H1 (cell line): ENCODE measurements around the gene AURKAIP1. TPM values are rescaled to one million over a fixed set of nuclear protein-coding genes. Genes with fewer than 3 reads are reported as not detected.
A peak's percentile ranks its signal among the peaks of the same experiment; 100 is the strongest.

ENCODE experiments used
- CTCF ChIA-PET: fragments of 300-600 bp; sonication (Branson Sonifier 250); formaldehyde crosslinking; loops from one replicate; lab custom pipeline; 2021; ENCODE audit not compliant: partially characterized antibody; lab: Charles Lee
- POLR2A ChIA-PET: fragments of 300-600 bp; sonication (Branson Sonifier 250); formaldehyde crosslinking; loops from one replicate; lab custom pipeline; 2021; ENCODE audit warnings: inconsistent platforms; ENCODE audit not compliant: partially characterized antibody; lab: Charles Lee
- DNase-seq, 2 experiments: peaks; one replicate each; pipeline versions ENCODE4 v3.0.0 to v3.0.0-alpha.2; 2010 to 2022; ENCODE audit warnings: low spot score in 2 of 2, low read depth in 1 of 2, mixed read lengths in 1 of 2
- FAIRE-seq: peaks from 2 replicates; lab custom pipeline; 2011; peaks lifted over from hg19 to GRCh38; lab: Jason Lieb, UNC
- H2AFZ ChIP-seq: 2 replicates; pipeline ENCODE4 v1.8.1; 2012; ENCODE audit warnings: low read length, inconsistent platforms
- H2AK5ac ChIP-seq: 2 replicates; pipeline ENCODE4 v1.6.1; 2013; ENCODE audit warnings: low read depth, low read length
- H2BK120ac ChIP-seq: replicated peaks from 2 replicates; pipeline ENCODE3; 2013; ENCODE audit warnings: low read depth, low read length, inconsistent platforms
- H2BK12ac ChIP-seq: 2 replicates; pipeline ENCODE4 v1.6.1; 2013; ENCODE audit warnings: low read depth, low read length
- H2BK15ac ChIP-seq: 2 replicates; pipeline ENCODE4 v1.6.1; 2013; ENCODE audit warnings: low read length
- H2BK20ac ChIP-seq: 2 replicates; pipeline ENCODE4 v1.6.1; 2013; ENCODE audit warnings: low read length
- H2BK5ac ChIP-seq: 2 replicates; pipeline ENCODE4 v1.6.1; 2013; ENCODE audit warnings: low read depth, low read length
- H3K14ac ChIP-seq: 2 replicates; pipeline ENCODE4 v1.6.1; 2013; ENCODE audit warnings: inconsistent platforms; ENCODE audit not compliant: insufficient read length
- H3K18ac ChIP-seq: 2 replicates; pipeline ENCODE4 v1.6.1; 2013; ENCODE audit warnings: low read length; ENCODE audit errors: extremely low read depth
- H3K23ac ChIP-seq: 2 replicates; pipeline ENCODE4 v1.6.1; 2013; ENCODE audit warnings: inconsistent platforms; ENCODE audit not compliant: insufficient read length
- H3K23me2 ChIP-seq: 2 replicates; pipeline ENCODE4 v1.6.1; 2013; ENCODE audit warnings: low read depth, low read length
- H3K27ac ChIP-seq: 2 replicates; pipeline ENCODE4 v1.6.1; 2011; ENCODE audit warnings: low read depth, low read length, inconsistent platforms
- H3K27me3 ChIP-seq, 4 experiments: replicated peaks in 1 of 4; 1 replicate in 1 of 4; 2 replicates in 3 of 4; pipeline versions ENCODE4 v1.6.1 to v1.8.1; 2011 to 2013; ENCODE audit warnings: low read length in 3 of 4, mild to moderate bottlenecking in 3 of 4, inconsistent platforms in 2 of 4, mixed read lengths in 2 of 4, moderate library complexity in 1 of 4; ENCODE audit not compliant: control insufficient read depth in 3 of 4, insufficient read depth in 3 of 4; ENCODE audit errors: extremely low read depth in 1 of 4
- H3K36me3 ChIP-seq, 4 experiments: 2 replicates each; pipeline versions ENCODE4 v1.6.1 to v1.8.1; 2011 to 2013; ENCODE audit warnings: mild to moderate bottlenecking in 4 of 4, low read length in 3 of 4, moderate library complexity in 2 of 4, control low read depth in 1 of 4, inconsistent platforms in 1 of 4; ENCODE audit not compliant: insufficient read depth in 4 of 4, control insufficient read depth in 2 of 4
- H3K4ac ChIP-seq: replicated peaks from 2 replicates; pipeline ENCODE3; 2013; ENCODE audit warnings: low read length, low read depth, mixed read lengths, inconsistent platforms; ENCODE audit not compliant: insufficient read length
- H3K4me1 ChIP-seq, 4 experiments: replicated peaks in 1 of 4; 1 replicate in 1 of 4; 2 replicates in 3 of 4; pipeline versions ENCODE4 v1.6.1 to v1.8.1; 2011 to 2013; ENCODE audit warnings: low read length in 3 of 4, inconsistent platforms in 2 of 4, mixed read lengths in 1 of 4; ENCODE audit not compliant: insufficient read depth in 4 of 4, control insufficient read depth in 3 of 4
- H3K4me2 ChIP-seq, 2 experiments: 2 replicates each; pipeline versions ENCODE4 v1.6.1 to v1.8.1; 2011 to 2013; ENCODE audit warnings: low read depth in 2 of 2, low read length in 2 of 2, control low read depth in 1 of 2, inconsistent platforms in 1 of 2, mild to moderate bottlenecking in 1 of 2; ENCODE audit not compliant: insufficient read depth in 1 of 2
- H3K4me3 ChIP-seq, 4 experiments: fragments of 200-600, 300-600 bp in 1 of 4; sonication (generic), shearing (Covaris generic), sonication (Bioruptor Twin) in 1 of 4; 2 replicates each; pipeline versions ENCODE4 v1.5.1 to v1.8.1; 2011 to 2016; ENCODE audit warnings: low read length in 4 of 4, low read depth in 3 of 4, control low read depth in 2 of 4, inconsistent platforms in 2 of 4, mild to moderate bottlenecking in 2 of 4, mixed read lengths in 1 of 4, moderate library complexity in 1 of 4; ENCODE audit not compliant: insufficient read depth in 2 of 4; ENCODE audit errors: extremely low read depth in 1 of 4
- H3K56ac ChIP-seq: replicated peaks from 2 replicates; pipeline ENCODE3; 2013; ENCODE audit warnings: low read depth, mild to moderate bottlenecking, mixed read lengths, low read length, inconsistent platforms; ENCODE audit not compliant: insufficient read length
- H3K79me1 ChIP-seq: 2 replicates; pipeline ENCODE4 v1.6.1; 2013; ENCODE audit warnings: low read depth, low read length, control low read depth
- H3K79me2 ChIP-seq, 2 experiments: 2 replicates each; pipeline versions ENCODE4 v1.6.1 to v1.8.1; 2012 to 2013; ENCODE audit warnings: low read length in 2 of 2, mild to moderate bottlenecking in 2 of 2, inconsistent platforms in 1 of 2; ENCODE audit not compliant: insufficient read depth in 2 of 2, control insufficient read depth in 1 of 2
- H3K9ac ChIP-seq, 4 experiments: replicated peaks in 1 of 4; 1 replicate in 1 of 4; 2 replicates in 3 of 4; pipeline versions ENCODE4 v1.6.1 to v1.8.1; 2011 to 2013; ENCODE audit warnings: low read depth in 3 of 4, low read length in 3 of 4, control low read depth in 2 of 4, mild to moderate bottlenecking in 2 of 4, moderate library complexity in 2 of 4, inconsistent platforms in 1 of 4; ENCODE audit errors: extremely low read depth in 1 of 4
- H3K9me3 ChIP-seq, 2 experiments: 2 replicates each; pipeline versions ENCODE4 v1.6.1 to v1.8.1; 2012 to 2013; ENCODE audit warnings: mild to moderate bottlenecking in 2 of 2, moderate library complexity in 2 of 2, control low read depth in 1 of 2, inconsistent platforms in 1 of 2, low read depth in 1 of 2, low read length in 1 of 2, mixed read lengths in 1 of 2; ENCODE audit not compliant: insufficient read depth in 2 of 2
- H4K20me1 ChIP-seq, 2 experiments: replicated peaks in 1 of 2; 2 replicates each; pipeline versions ENCODE3 to v1.8.1; 2011 to 2013; ENCODE audit warnings: inconsistent platforms in 2 of 2, low read length in 2 of 2, mild to moderate bottlenecking in 1 of 2; ENCODE audit not compliant: insufficient read depth in 2 of 2, control insufficient read depth in 1 of 2
- H4K5ac ChIP-seq: 2 replicates; pipeline ENCODE4 v1.6.1; 2013; ENCODE audit warnings: low read length, low read depth, mixed read lengths, inconsistent platforms; ENCODE audit not compliant: insufficient read length
- H4K8ac ChIP-seq: 2 replicates; pipeline ENCODE4 v1.8.0; 2013; ENCODE audit warnings: mild to moderate bottlenecking, moderate library complexity, low read length, inconsistent platforms; ENCODE audit not compliant: insufficient read depth; ENCODE audit errors: extremely low read depth
- H4K91ac ChIP-seq: replicated peaks from 2 replicates; pipeline ENCODE3; 2013; ENCODE audit warnings: low read length, mixed read lengths, inconsistent platforms; ENCODE audit not compliant: insufficient read length
- RBBP5 ChIP-seq: IDR thresholded peaks from 2 replicates; pipeline ENCODE4 v1.7.1; 2012; ENCODE audit warnings: low read depth, mild to moderate bottlenecking, inconsistent platforms, low read length, moderate library complexity, borderline replicate concordance
- RFX5 ChIP-seq: IDR thresholded peaks from 2 replicates; pipeline ENCODE4 v1.6.1; 2011; ENCODE audit warnings: low read depth, low read length, improper control_type of control experiment, borderline replicate concordance
- SUZ12 ChIP-seq: fragments of 200-600 bp; sonication (generic); IDR thresholded peaks from 2 replicates; pipeline ENCODE4 v1.6.1; 2012; ENCODE audit warnings: mild to moderate bottlenecking, inconsistent platforms, low read length, moderate library complexity, mixed read lengths
- TAF1 ChIP-seq: IDR thresholded peaks from 2 replicates; pipeline ENCODE4 v1.6.1; 2011; ENCODE audit warnings: mild to moderate bottlenecking, low read depth, low read length
- WGBS, 2 experiments: shearing (Covaris generic) in 1 of 2; methylation state at CpG; one replicate each; pipeline versions ENCODE4 v1.1.6 to v1.1.7; 2013 to 2015; ENCODE audit warnings: low lambda C conversion rate in 2 of 2, mixed read lengths in 2 of 2, inconsistent platforms in 1 of 2, low coverage in 1 of 2, missing lambda C conversion rate in 1 of 2; ENCODE audit not compliant: insufficient replicate concordance in 2 of 2, insufficient coverage in 1 of 2, insufficient read length in 1 of 2; ENCODE audit errors: extremely low coverage in 1 of 2, missing lambda C conversion rate in 1 of 2; 5-methylcytosine and 5-hydroxymethylcytosine counted together
- polyA plus RNA-seq, 7 experiments: library from polyadenylated mRNA; depleted of rRNA in 3 of 7; stranded (reverse) in 5 of 7; unstranded in 2 of 7; fragments of >200 nt in 5 of 7; fragments of 200-250 nt in 2 of 7; gene quantifications; 1 replicate in 5 of 7; 2 replicates in 1 of 7; 4 replicates in 1 of 7; pipeline versions ENCODE4 v1.2.1 to v1.2.3, GENCODE V29; 2011 to 2013; ENCODE audit warnings: missing spikeins in 2 of 7, mixed read lengths in 2 of 7
- total RNA-seq: library from RNA; stranded (reverse); fragmentation: NEBNext Ultra II Directional; extraction: Animal tissue kit (Norgen Biotek cat#: 25700); gene quantifications from 2 replicates; pipeline ENCODE4 v1.2.1, GENCODE V29; 2021

The AURKAIP1 gene
- total and polyA plus RNA-seq, 2 of the 8 experiments (the other 6 are each of a cell fraction or from before 2014, with no cell fraction given), result 87.8 to 194 TPM

GRCh38 chr1:1359308-1359663, 15.7 kb downstream of the AURKAIP1 start:
- H3K9ac ChIP-seq, result no peak overlapping the region
- no peaks in the 10 kb centered on the region for H4K20me1 ChIP-seq
- no peaks in the 10 kb centered on the region for H3K36me3 ChIP-seq
- POLR2A ChIA-PET, result interaction anchor here (0.7 to 4.0 kb wide), 5 partner anchors 12 to 30 kb away, joined by 3 to 19 read pairs (median 6); partner anchors contain the start of gene AURKAIP1
- H2BK20ac ChIP-seq, result no peak overlapping the region
- no peak overlapping the region for H2BK12ac ChIP-seq
- FAIRE-seq (no peak), DNase-seq (no peak)
- no peaks in the 10 kb centered on the region for H3K79me1 ChIP-seq
- peaks cover 2 to 28% (median 18%) of the 10 kb centered on the region in 4 experiments for H3K4me1 ChIP-seq
- H2BK5ac ChIP-seq, result peak overlapping the region; percentile 60; the same call in 1 of the 2 replicates
- H2BK15ac ChIP-seq, result peak overlapping the region; percentile 88
- H3K23ac ChIP-seq, result no peak overlapping the region
- H3K56ac ChIP-seq, result no peak overlapping the region
- no peak overlapping the region for H3K4me3 ChIP-seq
- peak overlapping the region; percentile 1 for H4K91ac ChIP-seq
- no peak overlapping the region for H2AFZ ChIP-seq
- peak overlapping the region; percentile 54; the same call in 1 of the 2 replicates for H4K8ac ChIP-seq
- H3K27ac ChIP-seq, result no peak overlapping the region
- no peak overlapping the region for H3K4ac ChIP-seq
- no peak overlapping the region for H3K4me2 ChIP-seq
- no peak overlapping the region for H4K5ac ChIP-seq
- no peaks in the 10 kb centered on the region for H3K79me2 ChIP-seq
- 86% methylated on average over 6 of the region's 6 CpGs; no CpG with 5 or more reads in 1 of the 2 experiments for WGBS, 2 experiments
- H2AK5ac ChIP-seq, result peak overlapping the region; percentile 83; the same call in 1 of the 2 replicates
- no peak overlapping the region for H3K14ac ChIP-seq
- H3K18ac ChIP-seq, result peak overlapping the region; percentile 78; the same call in 1 of the 2 replicates
- H3K9me3 ChIP-seq, result no peaks in the 10 kb centered on the region
- TF ChIP-seq SUZ12 (no peak), RBBP5 (no peak), RFX5 (no peak), TAF1 (no peak)
- CTCF ChIA-PET, result interaction anchor here (1.0 to 2.9 kb wide), 3 partner anchors 10 to 13 kb away, joined by 4 to 18 read pairs (median 7); no protein-coding TSS in a partner anchor
- H3K27me3 ChIP-seq, result peaks cover 9 to 13% (median 12%) of the 10 kb centered on the region in 4 experiments
- H3K23me2 ChIP-seq, result peaks cover 9% of the 10 kb centered on the region
- no peak overlapping the region for H2BK120ac ChIP-seq
